MM.1S (cell line): ENCODE measurements around the gene KCNC1.

ENCODE experiments used
- EZH2 ChIP-seq: fragments of 300-600 bp; sonication (generic); optimal IDR thresholded peaks from 2 replicates; pipeline ENCODE3; 2017; ENCODE audit warnings: low read depth, mild to moderate bottlenecking, antibody characterized with exemption, low read length, mixed read lengths
- EZH2phosphoT487 ChIP-seq: fragments of 300-600 bp; sonication (generic); IDR thresholded peaks from 2 replicates; pipeline ENCODE4 v1.6.1; 2018; ENCODE audit warnings: antibody characterized with exemption, low read length
- TF ChIP-seq, protein P1 (sequence below): fragments of 300-600 bp; sonication (generic); IDR thresholded peaks from 2 replicates; pipeline ENCODE4 v1.5.1; 2016; ENCODE audit warnings: antibody characterized with exemption, low read length, mixed read lengths

DNA sequence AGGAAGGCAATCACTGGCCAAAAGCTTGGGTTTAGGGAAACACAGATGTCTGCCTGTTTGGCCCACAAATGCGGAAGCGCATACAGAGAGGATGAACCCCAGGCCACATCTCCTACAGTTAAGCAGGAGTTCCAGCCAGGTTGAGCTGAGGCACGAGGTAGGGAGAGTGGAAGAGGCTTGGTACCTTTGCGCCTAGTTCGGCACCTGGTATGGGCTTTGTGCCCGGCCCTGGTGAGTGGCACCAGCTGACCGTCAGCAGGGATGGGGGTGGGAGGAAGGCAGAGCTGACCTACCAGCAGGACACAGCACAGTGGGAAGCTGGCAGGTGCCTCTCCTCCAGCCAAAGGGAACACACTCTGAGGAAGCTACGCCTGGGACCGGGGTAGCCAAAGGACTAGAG is 57.6 kb downstream of the KCNC1 start:
- TF ChIP-seq EZH2phosphoT487 (no peak), EZH2 (no peak)
- TF ChIP-seq, protein P1, sequence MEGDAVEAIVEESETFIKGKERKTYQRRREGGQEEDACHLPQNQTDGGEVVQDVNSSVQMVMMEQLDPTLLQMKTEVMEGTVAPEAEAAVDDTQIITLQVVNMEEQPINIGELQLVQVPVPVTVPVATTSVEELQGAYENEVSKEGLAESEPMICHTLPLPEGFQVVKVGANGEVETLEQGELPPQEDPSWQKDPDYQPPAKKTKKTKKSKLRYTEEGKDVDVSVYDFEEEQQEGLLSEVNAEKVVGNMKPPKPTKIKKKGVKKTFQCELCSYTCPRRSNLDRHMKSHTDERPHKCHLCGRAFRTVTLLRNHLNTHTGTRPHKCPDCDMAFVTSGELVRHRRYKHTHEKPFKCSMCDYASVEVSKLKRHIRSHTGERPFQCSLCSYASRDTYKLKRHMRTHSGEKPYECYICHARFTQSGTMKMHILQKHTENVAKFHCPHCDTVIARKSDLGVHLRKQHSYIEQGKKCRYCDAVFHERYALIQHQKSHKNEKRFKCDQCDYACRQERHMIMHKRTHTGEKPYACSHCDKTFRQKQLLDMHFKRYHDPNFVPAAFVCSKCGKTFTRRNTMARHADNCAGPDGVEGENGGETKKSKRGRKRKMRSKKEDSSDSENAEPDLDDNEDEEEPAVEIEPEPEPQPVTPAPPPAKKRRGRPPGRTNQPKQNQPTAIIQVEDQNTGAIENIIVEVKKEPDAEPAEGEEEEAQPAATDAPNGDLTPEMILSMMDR: no peak
